ENCODE measurements around the gene STAT1.

STAT1 gene

DNA sequence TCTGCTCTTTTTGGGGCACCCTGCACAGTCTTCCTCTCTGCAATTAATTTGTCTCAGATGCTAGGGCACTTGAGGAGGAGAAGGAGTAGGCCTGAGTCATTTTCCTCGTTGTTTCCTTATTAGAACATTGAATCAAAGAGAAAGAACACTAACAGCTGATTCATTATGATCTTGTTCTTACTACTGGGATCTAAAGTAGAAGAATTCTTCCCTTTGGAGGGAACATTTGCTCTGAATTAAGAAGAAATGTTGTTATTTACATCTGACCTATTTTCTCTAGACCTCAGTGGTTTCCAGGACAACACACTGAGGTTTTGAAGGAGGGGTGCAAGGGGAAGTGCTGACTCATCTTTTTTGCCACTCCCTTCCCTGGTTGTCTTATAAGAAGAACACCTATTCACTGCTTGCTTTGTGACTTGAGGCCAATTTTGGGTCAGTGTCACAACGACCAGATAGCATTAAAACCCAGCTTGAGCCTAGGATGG is 24.3 kb upstream of the STAT1 start:
- Histone ChIP-seq H3K4me2 (ENCODE audit: low read length) (no peak overlapping the region), H3K36me3 (replicated peaks; ENCODE audit: low read depth, low read length) (no peaks in the 10 kb centered on the region), H3K27ac (ENCODE audit: low read length) (no peak overlapping the region), H3K79me2 (ENCODE audit: low read length) (no peaks in the 10 kb centered on the region), H3K9me3 (ENCODE audit: insufficient read depth, low read length) (no peaks in the 10 kb centered on the region), H3K27me3 (ENCODE audit: low read depth, low read length) (no peaks in the 10 kb centered on the region), H2AFZ (ENCODE audit: low read depth, low read length) (no peak overlapping the region), H3K4me1 (ENCODE audit: low read length) (no peaks in the 10 kb centered on the region), H3K4me3 (ENCODE audit: low read length) (no peak overlapping the region), H4K20me1 (ENCODE audit: insufficient read depth, low read length) (no peaks in the 10 kb centered on the region), H3K9ac (ENCODE audit: low read length) (no peak overlapping the region)
- TF ChIP-seq EZH2phosphoT487 (IDR thresholded peaks at IDR 0.05; ENCODE audit: low read depth): no peak

GRCh38 chr2:191037351-191037750 is 23.4 kb upstream of the STAT1 start:
- Histone ChIP-seq H3K9me3 (ENCODE audit: insufficient read depth, low read length) (no peaks in the 10 kb centered on the region), H4K20me1 (ENCODE audit: insufficient read depth, low read length) (no peaks in the 10 kb centered on the region), H3K36me3 (replicated peaks; ENCODE audit: low read depth, low read length) (no peaks in the 10 kb centered on the region), H3K4me1 (ENCODE audit: low read length) (peaks cover 5% of the 10 kb centered on the region; the same call in 1 of the 2 replicates), H3K79me2 (ENCODE audit: low read length) (no peaks in the 10 kb centered on the region), H3K27ac (ENCODE audit: low read length) (no peak overlapping the region), H2AFZ (ENCODE audit: low read depth, low read length) (no peak overlapping the region), H3K9ac (ENCODE audit: low read length) (no peak overlapping the region), H3K27me3 (ENCODE audit: low read depth, low read length) (no peaks in the 10 kb centered on the region), H3K4me3 (ENCODE audit: low read length) (no peak overlapping the region), H3K4me2 (ENCODE audit: low read length) (no peak overlapping the region)
- no peak for TF ChIP-seq EZH2phosphoT487 (IDR thresholded peaks at IDR 0.05; ENCODE audit: low read depth)
- TF ChIP-seq, protein P1, sequence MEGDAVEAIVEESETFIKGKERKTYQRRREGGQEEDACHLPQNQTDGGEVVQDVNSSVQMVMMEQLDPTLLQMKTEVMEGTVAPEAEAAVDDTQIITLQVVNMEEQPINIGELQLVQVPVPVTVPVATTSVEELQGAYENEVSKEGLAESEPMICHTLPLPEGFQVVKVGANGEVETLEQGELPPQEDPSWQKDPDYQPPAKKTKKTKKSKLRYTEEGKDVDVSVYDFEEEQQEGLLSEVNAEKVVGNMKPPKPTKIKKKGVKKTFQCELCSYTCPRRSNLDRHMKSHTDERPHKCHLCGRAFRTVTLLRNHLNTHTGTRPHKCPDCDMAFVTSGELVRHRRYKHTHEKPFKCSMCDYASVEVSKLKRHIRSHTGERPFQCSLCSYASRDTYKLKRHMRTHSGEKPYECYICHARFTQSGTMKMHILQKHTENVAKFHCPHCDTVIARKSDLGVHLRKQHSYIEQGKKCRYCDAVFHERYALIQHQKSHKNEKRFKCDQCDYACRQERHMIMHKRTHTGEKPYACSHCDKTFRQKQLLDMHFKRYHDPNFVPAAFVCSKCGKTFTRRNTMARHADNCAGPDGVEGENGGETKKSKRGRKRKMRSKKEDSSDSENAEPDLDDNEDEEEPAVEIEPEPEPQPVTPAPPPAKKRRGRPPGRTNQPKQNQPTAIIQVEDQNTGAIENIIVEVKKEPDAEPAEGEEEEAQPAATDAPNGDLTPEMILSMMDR (IDR thresholded peaks at IDR 0.05; ENCODE audit: low read depth, low read length): no peak

DNA sequence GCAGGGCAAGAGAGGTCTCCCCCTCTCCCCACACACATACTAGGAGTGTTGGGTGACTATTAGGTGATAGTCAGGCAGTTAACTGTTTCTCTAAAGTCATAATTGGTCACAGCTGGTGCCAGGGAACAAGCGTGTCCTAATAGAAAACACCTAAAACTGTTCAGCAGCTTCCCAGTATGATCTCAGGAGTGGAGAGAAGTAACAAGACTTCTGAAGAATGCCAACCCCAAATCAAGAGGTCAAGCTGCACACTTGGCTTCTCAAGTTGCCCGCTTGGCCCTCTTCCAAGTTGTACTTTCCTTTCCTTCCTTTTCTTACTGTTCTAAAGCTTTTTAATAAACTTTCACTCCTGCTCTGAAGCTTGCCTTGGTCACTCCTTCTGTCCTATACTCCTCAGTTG is 22.4 kb upstream of the STAT1 start:
- H3K4me1 ChIP-seq (ENCODE audit: low read length): peaks cover 5% of the 10 kb centered on the region; the same call in 1 of the 2 replicates
- no peak overlapping the region for H3K9ac ChIP-seq (ENCODE audit: low read length)
- no peaks in the 10 kb centered on the region for H4K20me1 ChIP-seq (ENCODE audit: insufficient read depth, low read length)
- no peak overlapping the region for H3K4me3 ChIP-seq (ENCODE audit: low read length)
- H3K79me2 ChIP-seq (ENCODE audit: low read length): no peaks in the 10 kb centered on the region
- no peak overlapping the region for H3K4me2 ChIP-seq (ENCODE audit: low read length)
- H3K36me3 ChIP-seq (replicated peaks; ENCODE audit: low read depth, low read length): no peaks in the 10 kb centered on the region
- H3K27ac ChIP-seq (ENCODE audit: low read length): no peak overlapping the region
- no peaks in the 10 kb centered on the region for H3K9me3 ChIP-seq (ENCODE audit: insufficient read depth, low read length)
- H2AFZ ChIP-seq (ENCODE audit: low read depth, low read length): no peak overlapping the region
- H3K27me3 ChIP-seq (ENCODE audit: low read depth, low read length): 0 out of 2 replicates have a peak, but pooled peaks cover 4% of the 10 kb centered on the region
- TF ChIP-seq, protein P1 (IDR thresholded peaks at IDR 0.05; ENCODE audit: low read depth, low read length): no peak
- TF ChIP-seq EZH2phosphoT487 (IDR thresholded peaks at IDR 0.05; ENCODE audit: low read depth): no peak

GRCh38 chr2:191032588-191033429 is 18.8 kb upstream of the STAT1 start:
- Histone ChIP-seq H3K27me3 (ENCODE audit: low read depth, low read length) (peaks cover 12% of the 10 kb centered on the region; the same call in 1 of the 2 replicates), H3K36me3 (replicated peaks; ENCODE audit: low read depth, low read length) (no peaks in the 10 kb centered on the region), H2AFZ (ENCODE audit: low read depth, low read length) (no peak overlapping the region), H3K4me1 (ENCODE audit: low read length) (peaks cover 19% of the 10 kb centered on the region), H4K20me1 (ENCODE audit: insufficient read depth, low read length) (no peaks in the 10 kb centered on the region), H3K4me3 (ENCODE audit: low read length) (no peak overlapping the region), H3K79me2 (ENCODE audit: low read length) (no peaks in the 10 kb centered on the region), H3K27ac (ENCODE audit: low read length) (no peak overlapping the region), H3K4me2 (ENCODE audit: low read length) (no peak overlapping the region), H3K9me3 (ENCODE audit: insufficient read depth, low read length) (no peaks in the 10 kb centered on the region), H3K9ac (ENCODE audit: low read length) (no peak overlapping the region)
- TF ChIP-seq EZH2phosphoT487 (IDR thresholded peaks at IDR 0.05; ENCODE audit: low read depth): no peak
- TF ChIP-seq, protein P1 (IDR thresholded peaks at IDR 0.05; ENCODE audit: low read depth, low read length): no peak
